H9 (cell line): ENCODE measurements around the gene UGT2B17. TPM values are rescaled to one million over a fixed set of nuclear protein-coding genes. Genes with fewer than 3 reads are reported as not detected.

Experiments
- DNase-seq: peaks from one replicate; pipeline ENCODE4 v3.0.0-alpha.2; 2017
- H2AFZ ChIP-seq: one replicate; pipeline ENCODE4 v1.6.1; 2013; ENCODE audit warnings: mild to moderate bottlenecking, low read length, control low read depth, moderate library complexity
- H2AK5ac ChIP-seq: 2 replicates; pipeline ENCODE4 v1.6.1; 2013; ENCODE audit warnings: low read length, control low read depth, mixed read lengths; ENCODE audit not compliant: insufficient read length
- H2BK120ac ChIP-seq: one replicate; pipeline ENCODE4 v1.6.1; 2013; ENCODE audit warnings: low read depth, mild to moderate bottlenecking, low read length, control low read depth, inconsistent platforms; ENCODE audit not compliant: poor library complexity, severe bottlenecking
- H2BK12ac ChIP-seq: 2 replicates; pipeline ENCODE4 v1.6.1; 2013; ENCODE audit warnings: low read length, control low read depth, mixed read lengths, low read depth; ENCODE audit not compliant: insufficient read length
- H2BK15ac ChIP-seq: 2 replicates; pipeline ENCODE4 v1.6.1; 2013; ENCODE audit warnings: low read depth, low read length, control low read depth
- H2BK20ac ChIP-seq: one replicate; pipeline ENCODE4 v1.6.1; 2013; ENCODE audit warnings: low read depth, mild to moderate bottlenecking, low read length, control low read depth, inconsistent platforms; ENCODE audit not compliant: poor library complexity, severe bottlenecking
- H2BK5ac ChIP-seq: 2 replicates; pipeline ENCODE4 v1.6.1; 2013; ENCODE audit warnings: low read length, control low read depth, mixed read lengths; ENCODE audit not compliant: insufficient read length
- H3K14ac ChIP-seq: 2 replicates; pipeline ENCODE4 v1.6.1; 2013; ENCODE audit warnings: low read length, control low read depth; ENCODE audit not compliant: insufficient read depth
- H3K18ac ChIP-seq: 2 replicates; pipeline ENCODE4 v1.6.1; 2013; ENCODE audit warnings: low read depth, mild to moderate bottlenecking, mixed read lengths, low read length, control low read depth; ENCODE audit not compliant: insufficient read length
- H3K23ac ChIP-seq: 2 replicates; pipeline ENCODE4 v1.6.1; 2013; ENCODE audit warnings: low read length, control low read depth, mixed read lengths, low read depth; ENCODE audit not compliant: insufficient read length
- H3K23me2 ChIP-seq: 2 replicates; pipeline ENCODE4 v1.6.1; 2013; ENCODE audit warnings: low read depth, mild to moderate bottlenecking, mixed read lengths, low read length, control low read depth; ENCODE audit not compliant: insufficient read length, poor library complexity, severe bottlenecking
- H3K27ac ChIP-seq: 2 replicates; pipeline ENCODE4 v1.5.1; 2013; ENCODE audit warnings: low read length, control low read depth, mixed read lengths, low read depth; ENCODE audit not compliant: insufficient read length
- H3K27me3 ChIP-seq: 2 replicates; pipeline ENCODE4 v1.6.1; 2013; ENCODE audit warnings: low read length, control low read depth, inconsistent platforms; ENCODE audit not compliant: insufficient read depth
- H3K4ac ChIP-seq: 2 replicates; pipeline ENCODE4 v1.6.1; 2013; ENCODE audit warnings: low read depth, mild to moderate bottlenecking, control low read depth, inconsistent platforms, low read length, moderate library complexity
- H3K4me1 ChIP-seq: 2 replicates; pipeline ENCODE4 v1.6.1; 2013; ENCODE audit warnings: low read length, control low read depth, inconsistent platforms; ENCODE audit not compliant: insufficient read depth
- H3K4me2 ChIP-seq: 2 replicates; pipeline ENCODE4 v1.6.1; 2013; ENCODE audit warnings: low read length, control low read depth, mixed read lengths; ENCODE audit not compliant: insufficient read length, insufficient read depth
- H3K56ac ChIP-seq: 2 replicates; pipeline ENCODE4 v1.6.1; 2013; ENCODE audit warnings: low read depth, mild to moderate bottlenecking, mixed read lengths, low read length, control low read depth; ENCODE audit not compliant: insufficient read length
- H3K79me1 ChIP-seq: 2 replicates; pipeline ENCODE4 v1.6.1; 2013; ENCODE audit warnings: low read depth, mild to moderate bottlenecking, moderate library complexity, low read length, control low read depth, inconsistent platforms; ENCODE audit not compliant: insufficient read depth, poor library complexity, severe bottlenecking
- H3K79me2 ChIP-seq: 2 replicates; pipeline ENCODE4 v1.6.1; 2013; ENCODE audit warnings: low read length, control low read depth, inconsistent platforms; ENCODE audit not compliant: insufficient read depth
- H3K9ac ChIP-seq: 2 replicates; pipeline ENCODE4 v1.6.1; 2013; ENCODE audit warnings: low read length, control low read depth, mixed read lengths; ENCODE audit not compliant: insufficient read length; ENCODE audit errors: extremely low read depth
- H3K9me3 ChIP-seq: one replicate; pipeline ENCODE4 v1.6.1; 2013; ENCODE audit warnings: low read depth, low read length, inconsistent platforms; ENCODE audit not compliant: control insufficient read depth
- H3T11ph ChIP-seq: one replicate; pipeline ENCODE4 v1.6.1; 2013; ENCODE audit warnings: mild to moderate bottlenecking, low read length, control low read depth, inconsistent platforms
- H4K20me1 ChIP-seq: one replicate; pipeline ENCODE4 v1.6.1; 2013; ENCODE audit not compliant: control insufficient read depth, insufficient read length, insufficient read depth
- H4K5ac ChIP-seq: 2 replicates; pipeline ENCODE4 v1.6.1; 2013; ENCODE audit warnings: low read depth, mild to moderate bottlenecking, mixed read lengths, low read length, control low read depth; ENCODE audit not compliant: insufficient read length
- H4K8ac ChIP-seq: replicated peaks from 2 replicates; pipeline ENCODE4 v1.6.1; 2013; ENCODE audit warnings: low read length, control low read depth, mixed read lengths, low read depth; ENCODE audit not compliant: insufficient read length
- H4K91ac ChIP-seq: 2 replicates; pipeline ENCODE4 v1.6.1; 2013; ENCODE audit warnings: low read depth, mild to moderate bottlenecking, moderate library complexity, mixed read lengths, low read length, control low read depth; ENCODE audit not compliant: insufficient read length
- H3K27ac Mint-ChIP-seq, 3 experiments: 2 replicates in 2 of 3; 3 replicates in 1 of 3; pipeline ENCODE4 v1.8.0; 2020 to 2021; ENCODE audit warnings: mixed read lengths in 3 of 3, mild to moderate bottlenecking in 1 of 3, moderate library complexity in 1 of 3
- H3K27me3 Mint-ChIP-seq: 2 replicates; pipeline ENCODE4 v1.8.0; 2021; ENCODE audit warnings: low read depth, mild to moderate bottlenecking, moderate library complexity, mixed read lengths
- H3K36me3 Mint-ChIP-seq, 3 experiments: 2 replicates in 2 of 3; 3 replicates in 1 of 3; pipeline ENCODE4 v1.8.0; 2020 to 2021; ENCODE audit warnings: low read depth in 3 of 3, mixed read lengths in 3 of 3; ENCODE audit not compliant: insufficient read depth in 1 of 3
- H3K4me1 Mint-ChIP-seq, 2 experiments: 2 replicates each; pipeline ENCODE4 v1.8.0; 2020; ENCODE audit warnings: mixed read lengths in 2 of 2
- H3K4me3 Mint-ChIP-seq, 2 experiments: 2 replicates in 1 of 2; 3 replicates in 1 of 2; pipeline ENCODE4 v1.8.0; 2020 to 2021; ENCODE audit warnings: mild to moderate bottlenecking in 2 of 2, mixed read lengths in 2 of 2, moderate library complexity in 1 of 2
- H3K9me3 Mint-ChIP-seq, 2 experiments: 2 replicates in 1 of 2; 3 replicates in 1 of 2; pipeline ENCODE4 v1.8.0; 2020; ENCODE audit warnings: mild to moderate bottlenecking in 2 of 2, mixed read lengths in 2 of 2, moderate library complexity in 1 of 2
- CTCF ChIP-seq: fragments of 200-600 bp; sonication (generic); conservative IDR thresholded peaks from 3 replicates; pipeline ENCODE4 v1.8.0; 2021; ENCODE audit warnings: antibody characterized with exemption, mild to moderate bottlenecking
- WGBS: extraction: QIAGEN DNeasy Blood & Tissue Kit; methylation state at CpG from one replicate; pipeline ENCODE4 v1.1.7; 2013; ENCODE audit warnings: missing lambda C conversion rate, low lambda C conversion rate, mixed read lengths; ENCODE audit not compliant: insufficient read length; ENCODE audit errors: extremely low coverage; 5-methylcytosine and 5-hydroxymethylcytosine counted together
- total RNA-seq: library from RNA; stranded (reverse); gene quantifications from 2 replicates; pipeline ENCODE4 v1.2.1, GENCODE V29; 2021

Gene UGT2B17
- total RNA-seq, 1 experiment from 2014 or later, result not detected

GRCh38 chr4:68572653-68573170 is 3.4 kb downstream of the UGT2B17 start:
- Histone ChIP-seq H2BK12ac (no peak overlapping the region), H3K9me3 (no peaks in the 10 kb centered on the region), H4K91ac (no peak overlapping the region), H3K23me2 (no peaks in the 10 kb centered on the region), H3T11ph (no peak overlapping the region), H2BK15ac (no peak overlapping the region), H2BK5ac (no peak overlapping the region), H2AFZ (no peak overlapping the region), H3K14ac (no peak overlapping the region), H4K20me1 (no peaks in the 10 kb centered on the region), H3K56ac (no peak overlapping the region), H3K9ac (no peak overlapping the region), H3K23ac (no peak overlapping the region), H3K4me2 (no peak overlapping the region), H4K8ac (no peak overlapping the region), H2BK20ac (no peak overlapping the region), H3K27me3 (no peaks in the 10 kb centered on the region), H3K79me2 (no peaks in the 10 kb centered on the region), H2BK120ac (no peak overlapping the region), H4K5ac (no peak overlapping the region), H3K4ac (no peak overlapping the region), H3K4me1 (no peaks in the 10 kb centered on the region), H3K27ac (no peak overlapping the region), H3K18ac (no peak overlapping the region), H3K79me1 (no peaks in the 10 kb centered on the region), H2AK5ac (no peak overlapping the region)
- no peaks in the 10 kb centered on the region for H3K27me3 Mint-ChIP-seq
- no peaks in the 10 kb centered on the region; a peak in 3 of 7 replicates for H3K36me3 Mint-ChIP-seq
- TF ChIP-seq CTCF, result no peak
- H3K4me3 Mint-ChIP-seq, result no peak overlapping the region
- no CpG with 5 or more reads among the region's 3 CpGs for WGBS
- H3K9me3 Mint-ChIP-seq, result no peaks in the 10 kb centered on the region
- no peaks in the 10 kb centered on the region for H3K4me1 Mint-ChIP-seq
- no peak overlapping the region for H3K27ac Mint-ChIP-seq
- DNase-seq, result no peak
